NCI-H187 treated with DMSO at 0.1 percent for 48 hours (cell line): Measurements from ENCODE around the gene UGT1A8.
"Not testable (repeated sequence)": the region's sequence is repeated elsewhere in the genome, so short reads cannot be mapped to it uniquely, and the experiment has no call there.

Experiments
- DNase-seq: peaks from one replicate; lab custom pipeline; 2025; lab: John Stamatoyannopoulos, UW

UGT1A8 gene

GRCh38 chr2:233718552-233718951 lies 101.1 kb downstream of the UGT1A8 start, which contains the start of gene UGT1A4:
Gene UGT1A4, plus strand, starts transcription at chr2:233718736. Its CDS starts 85 bp downstream, at chr2:233718821.
- no peak for DNase-seq

DNA sequence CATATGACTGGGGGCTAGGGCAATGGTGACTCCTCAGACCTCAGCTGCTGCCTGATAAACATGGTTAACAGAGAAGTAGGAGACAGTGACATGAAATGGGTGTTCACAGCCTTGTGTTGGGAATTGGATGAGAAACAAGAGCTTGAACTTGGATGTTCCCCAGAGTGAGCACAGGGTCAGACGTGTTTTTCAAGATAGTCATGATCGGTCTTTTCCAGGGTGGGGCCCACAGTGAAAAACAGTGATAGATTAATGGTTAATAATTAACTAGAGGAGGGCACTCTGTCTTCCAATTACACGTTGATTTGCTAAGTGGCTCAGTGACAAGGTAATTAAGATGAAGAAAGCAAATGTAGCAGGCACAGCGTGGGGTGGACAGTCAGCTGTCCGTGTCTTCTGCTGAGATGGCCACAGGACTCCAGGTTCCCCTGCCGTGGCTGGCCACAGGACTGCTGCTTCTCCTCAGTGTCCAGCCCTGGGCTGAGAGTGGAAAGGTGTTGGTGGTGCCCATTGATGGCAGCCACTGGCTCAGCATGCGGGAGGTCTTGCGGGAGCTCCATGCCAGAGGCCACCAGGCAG lies 111.4 kb downstream of the UGT1A8 start, which contains the start of gene UGT1A3:
Gene UGT1A3, plus strand, starts transcription at position 320 of the 579 bp plus-strand sequence. Its CDS starts 85 bp downstream, at position 405.
- DNase-seq, result no peak

DNA sequence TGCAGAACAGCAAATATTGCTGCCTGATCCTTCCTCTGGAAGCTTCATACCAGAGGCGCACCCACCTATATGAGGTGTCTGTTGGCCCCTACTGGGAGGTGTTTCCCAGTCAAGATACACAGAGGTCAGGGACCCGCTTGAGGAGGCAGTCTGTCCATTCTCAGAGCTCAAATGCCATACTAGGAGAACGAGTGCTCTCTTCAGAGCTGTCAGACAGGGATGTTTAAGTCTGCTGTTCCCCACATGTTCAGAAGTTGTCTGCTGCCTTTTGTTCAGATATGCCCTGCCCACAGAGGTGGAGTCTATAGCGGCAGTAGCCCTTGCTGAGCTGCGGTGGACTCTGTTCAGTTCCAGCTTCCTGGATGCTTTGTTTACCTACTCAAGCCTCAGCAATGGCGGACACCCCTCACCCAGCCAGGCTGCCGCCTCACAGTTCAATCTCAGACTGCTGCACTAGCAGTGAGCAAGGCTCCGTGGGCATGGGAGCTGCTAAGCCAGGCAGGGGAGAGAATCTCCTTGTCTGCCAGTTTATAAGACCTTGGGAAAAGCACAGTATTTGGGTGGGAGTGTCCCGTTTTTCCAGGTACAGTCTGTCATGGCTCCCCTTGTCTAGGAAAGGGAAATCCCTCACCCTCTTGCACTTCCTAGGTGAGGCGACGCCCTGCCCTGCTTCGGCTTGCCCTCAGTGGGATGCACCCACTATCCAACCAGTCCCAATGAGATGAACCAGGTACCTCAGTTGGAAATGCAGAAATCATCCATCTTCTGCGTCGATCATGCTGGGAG lies 119.6 kb downstream of the UGT1A8 start:
- not testable (repeated sequence) for DNase-seq

- DNase-seq, result no peak
Observed at GRCh38 chr2:233740870-233741269, 123.4 kb downstream of the UGT1A8 start.

- no peak for DNase-seq
Observed at GRCh38 chr2:233743464-233744259, 126.2 kb downstream of the UGT1A8 start.

GRCh38 chr2:233745073-233745755 lies 127.8 kb downstream of the UGT1A8 start:
- no peak for DNase-seq

GRCh38 chr2:233745838-233746237 lies 128.4 kb downstream of the UGT1A8 start:
- DNase-seq, result not testable (repeated sequence)

DNA sequence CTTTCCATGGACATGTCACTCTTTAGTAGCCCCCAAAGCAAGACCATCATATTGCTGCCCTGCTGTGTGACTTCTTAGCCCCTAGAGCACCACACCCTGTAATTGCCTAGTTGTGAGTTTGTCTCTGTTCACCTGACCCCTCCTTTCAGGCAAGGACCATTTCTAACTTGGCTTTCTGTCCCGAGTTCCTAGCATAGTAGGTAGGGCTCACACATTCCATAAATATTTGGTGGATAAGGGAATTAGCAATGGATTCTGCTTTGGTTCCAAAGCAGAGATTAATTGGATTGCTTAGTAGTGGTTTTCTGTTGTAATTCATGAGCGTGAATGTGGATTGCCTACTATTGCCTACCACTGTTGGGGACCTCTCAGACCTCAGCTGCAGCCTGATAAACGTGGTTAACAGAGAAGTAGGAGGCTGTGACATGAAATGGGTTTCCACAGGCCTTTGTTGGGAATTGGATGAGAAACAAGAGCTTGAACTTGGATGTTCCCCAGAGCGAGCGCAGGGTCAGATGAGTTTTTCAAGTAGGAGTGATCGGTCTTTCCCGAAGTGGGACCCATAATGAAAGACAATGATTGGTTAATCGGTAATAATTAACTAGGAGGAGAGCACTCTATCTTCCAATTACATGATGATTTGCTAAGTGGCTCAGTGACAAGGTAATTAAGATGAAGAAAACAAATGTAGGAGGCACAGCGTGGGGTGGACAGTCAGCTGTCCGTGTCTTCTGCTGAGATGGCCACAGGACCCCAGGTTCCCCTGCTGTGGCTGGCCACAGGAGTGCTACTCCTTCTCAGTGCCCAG lies 129.2 kb downstream of the UGT1A8 start:
- no peak for DNase-seq

GRCh38 chr2:233747283-233747544 lies 129.8 kb downstream of the UGT1A8 start:
- no peak for DNase-seq

- not testable (repeated sequence) for DNase-seq
Observed at GRCh38 chr2:233750689-233751088, 133.3 kb downstream of the UGT1A8 start.

- DNase-seq, result not testable (repeated sequence)
Observed at GRCh38 chr2:233751212-233752009, 134.0 kb downstream of the UGT1A8 start.

GRCh38 chr2:233754872-233755611 lies 137.6 kb downstream of the UGT1A8 start:
- no peak for DNase-seq

DNA sequence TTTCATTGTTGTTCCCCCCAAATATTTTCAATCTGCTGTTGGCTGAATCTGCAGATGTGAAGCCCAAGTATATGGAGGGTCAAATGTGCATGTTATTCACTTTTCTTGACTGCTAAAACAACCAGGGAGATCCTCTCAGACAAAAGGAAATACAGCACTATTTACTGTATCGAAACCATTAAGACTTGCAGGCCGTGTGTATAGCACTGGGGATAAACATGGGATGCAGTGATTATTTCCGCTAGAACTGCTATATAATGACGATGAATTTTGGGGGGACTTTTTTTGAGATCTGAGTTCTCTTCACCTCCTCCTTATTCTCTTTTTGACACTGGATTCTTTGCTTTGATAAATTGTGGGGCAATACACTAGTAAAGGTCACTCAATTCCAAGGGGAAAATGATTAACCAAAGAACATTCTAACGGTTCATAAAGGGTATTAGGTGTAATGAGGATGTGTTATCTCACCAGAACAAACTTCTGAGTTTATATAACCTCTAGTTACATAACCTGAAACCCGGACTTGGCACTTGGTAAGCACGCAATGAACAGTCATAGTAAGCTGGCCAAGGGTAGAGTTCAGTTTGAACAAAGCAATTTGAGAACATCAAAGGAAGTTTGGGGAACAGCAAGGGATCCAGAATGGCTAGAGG lies 139.1 kb downstream of the UGT1A8 start:
- no peak for DNase-seq

DNA sequence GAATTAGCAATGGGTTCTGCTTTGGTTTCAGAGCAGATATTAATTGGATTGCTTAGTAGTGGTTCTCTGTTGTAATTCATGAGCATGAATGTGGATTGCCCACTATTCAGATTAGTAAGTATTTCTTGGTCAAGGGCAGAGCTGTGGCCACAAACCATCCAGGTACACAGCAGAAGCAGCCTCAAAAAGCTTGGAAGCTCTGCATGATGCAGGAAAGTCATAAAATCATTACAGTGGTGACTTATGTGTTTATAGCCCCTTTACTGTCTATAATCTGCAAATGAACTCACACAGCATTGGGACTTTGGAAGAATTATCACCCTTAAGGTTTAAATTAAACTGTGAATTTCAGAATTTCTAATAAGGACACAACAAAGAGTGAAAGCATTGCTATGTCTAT lies 140.7 kb downstream of the UGT1A8 start:
- no peak for DNase-seq

GRCh38 chr2:233758849-233759248 lies 141.4 kb downstream of the UGT1A8 start:
- no peak for DNase-seq

DNA sequence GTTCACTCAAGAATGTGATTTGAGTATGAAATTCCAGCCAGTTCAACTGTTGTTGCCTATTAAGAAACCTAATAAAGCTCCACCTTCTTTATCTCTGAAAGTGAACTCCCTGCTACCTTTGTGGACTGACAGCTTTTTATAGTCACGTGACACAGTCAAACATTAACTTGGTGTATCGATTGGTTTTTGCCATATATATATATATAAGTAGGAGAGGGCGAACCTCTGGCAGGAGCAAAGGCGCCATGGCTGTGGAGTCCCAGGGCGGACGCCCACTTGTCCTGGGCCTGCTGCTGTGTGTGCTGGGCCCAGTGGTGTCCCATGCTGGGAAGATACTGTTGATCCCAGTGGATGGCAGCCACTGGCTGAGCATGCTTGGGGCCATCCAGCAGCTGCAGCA lies 142.6 kb downstream of the UGT1A8 start, which contains the start of gene UGT1A1:
Gene UGT1A1, plus strand, starts transcription at position 228 of the 400 bp plus-strand sequence. Its CDS starts 18 bp downstream, at position 246.
- DNase-seq, result no peak

DNA sequence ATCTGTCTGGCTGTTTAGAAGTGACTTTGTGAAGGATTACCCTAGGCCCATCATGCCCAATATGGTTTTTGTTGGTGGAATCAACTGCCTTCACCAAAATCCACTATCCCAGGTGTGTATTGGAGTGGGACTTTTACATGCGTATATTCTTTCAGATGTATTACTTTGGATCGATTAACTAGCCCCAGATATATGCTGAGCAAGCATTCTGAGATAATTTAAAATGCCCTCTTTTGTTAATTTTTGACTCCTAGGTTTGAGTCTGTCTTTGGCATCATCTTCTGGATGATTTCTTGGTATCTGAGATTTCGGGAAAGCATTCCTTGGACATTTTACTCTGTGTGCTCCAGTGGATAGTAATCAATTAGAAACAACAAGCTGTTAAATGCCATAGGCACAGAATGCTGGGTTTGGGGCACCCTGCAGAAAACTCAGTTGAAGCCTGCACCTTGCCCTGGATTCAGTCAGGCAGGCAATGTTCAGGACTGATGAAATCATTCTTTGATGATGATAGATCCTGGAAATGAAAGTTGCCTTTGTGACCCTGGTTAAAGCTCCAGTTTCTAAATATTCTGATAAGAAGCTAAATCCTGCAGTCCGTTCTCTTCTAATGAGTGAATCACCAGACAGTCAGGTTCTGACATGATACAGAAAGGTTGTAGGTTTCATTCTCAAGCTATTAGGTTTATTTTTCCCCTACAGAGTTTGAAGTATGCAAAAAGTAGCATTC lies 143.8 kb downstream of the UGT1A8 start:
- no peak for DNase-seq

DNA sequence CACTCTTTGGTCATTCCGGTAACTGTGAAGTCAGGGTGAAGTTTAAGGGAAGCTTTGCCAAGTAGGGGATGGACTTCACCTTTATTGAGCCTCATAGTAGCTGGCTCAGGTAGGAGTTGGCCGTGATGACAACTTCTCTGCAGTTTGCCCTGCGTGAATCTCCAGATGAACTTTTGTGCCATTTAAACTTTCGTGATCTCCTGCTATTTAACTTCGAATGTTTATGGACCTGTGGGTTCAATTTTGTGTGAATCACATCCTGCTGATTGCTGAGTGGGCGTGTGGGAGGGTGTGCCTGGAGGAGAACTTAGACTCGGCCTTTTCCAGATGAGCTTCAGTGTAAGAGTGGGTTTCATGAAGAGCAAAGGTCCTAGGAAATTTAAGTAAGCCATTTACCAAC lies 146.8 kb downstream of the UGT1A8 start:
- no peak for DNase-seq
